OCI-LY3 (cell line): ENCODE measurements around the gene GUSB.
"Not testable (repeated sequence)": the region's sequence is repeated elsewhere in the genome, so short reads cannot be mapped to it uniquely, and the experiment has no call there.

Experiments
- H2AFZ ChIP-seq: fragments of 200-600, 300-600 bp; shearing (Covaris generic); 2 replicates; pipeline ENCODE4 v1.6.0; 2014; ENCODE audit warnings: antibody characterized with exemption, low read depth, low read length
- H3K27ac ChIP-seq: fragments of 200-600, 300-600 bp; sonication (generic); 2 replicates; pipeline ENCODE4 v1.5.1; 2014; ENCODE audit warnings: mild to moderate bottlenecking, low read length, moderate library complexity, mixed read lengths
- H3K27me3 ChIP-seq: fragments of 200-600, 300-600 bp; sonication (generic); 2 replicates; pipeline ENCODE4 v1.6.1; 2014; ENCODE audit warnings: low read depth, low read length, mixed read lengths
- H3K36me3 ChIP-seq: fragments of 200-600, 300-600 bp; sonication (generic); replicated peaks from 2 replicates; pipeline ENCODE3; 2014; ENCODE audit warnings: low read depth, low read length, mixed read lengths
- H3K4me1 ChIP-seq: fragments of 300-600, 200-600 bp; sonication (generic); 2 replicates; pipeline ENCODE4 v1.6.1; 2014; ENCODE audit warnings: low read length, mixed read lengths
- H3K4me2 ChIP-seq: fragments of 200-600, 300-600 bp; sonication (generic); 2 replicates; pipeline ENCODE4 v1.6.1; 2014; ENCODE audit warnings: low read length, mixed read lengths
- H3K4me3 ChIP-seq: fragments of 300-600, 200-600 bp; sonication (generic); 2 replicates; pipeline ENCODE4 v1.5.1; 2014; ENCODE audit warnings: antibody characterized with exemption, mild to moderate bottlenecking, low read length, moderate library complexity
- H3K79me2 ChIP-seq: fragments of 300-600, 200-600 bp; shearing (Covaris generic); 2 replicates; pipeline ENCODE4 v1.6.1; 2014; ENCODE audit warnings: mild to moderate bottlenecking, low read length, mixed read lengths
- H3K9ac ChIP-seq: fragments of 300-600, 200-600 bp; shearing (Covaris generic); 2 replicates; pipeline ENCODE4 v1.6.0; 2014; ENCODE audit warnings: mild to moderate bottlenecking, low read length, moderate library complexity
- H3K9me3 ChIP-seq: fragments of 200-600, 300-600 bp; shearing (Covaris generic); 2 replicates; pipeline ENCODE4 v1.6.1; 2014; ENCODE audit warnings: low read length, mixed read lengths; ENCODE audit not compliant: insufficient read depth
- H4K20me1 ChIP-seq: fragments of 200-600, 300-600 bp; sonication (generic); 2 replicates; pipeline ENCODE4 v1.6.1; 2016; ENCODE audit warnings: low read length, mixed read lengths; ENCODE audit not compliant: insufficient read depth
- EZH2phosphoT487 ChIP-seq: fragments of 200-600 bp; shearing (Covaris generic); IDR thresholded peaks from 2 replicates; pipeline ENCODE4 v1.6.1; 2018; ENCODE audit warnings: antibody characterized with exemption, mixed run types, low read depth
- TF ChIP-seq, protein P1 (sequence below): fragments of 200-600, 300-600 bp; sonication (generic); IDR thresholded peaks from 2 replicates; pipeline ENCODE4 v1.5.1; 2014; ENCODE audit warnings: antibody characterized with exemption, low read length, low read depth

The GUSB gene

DNA sequence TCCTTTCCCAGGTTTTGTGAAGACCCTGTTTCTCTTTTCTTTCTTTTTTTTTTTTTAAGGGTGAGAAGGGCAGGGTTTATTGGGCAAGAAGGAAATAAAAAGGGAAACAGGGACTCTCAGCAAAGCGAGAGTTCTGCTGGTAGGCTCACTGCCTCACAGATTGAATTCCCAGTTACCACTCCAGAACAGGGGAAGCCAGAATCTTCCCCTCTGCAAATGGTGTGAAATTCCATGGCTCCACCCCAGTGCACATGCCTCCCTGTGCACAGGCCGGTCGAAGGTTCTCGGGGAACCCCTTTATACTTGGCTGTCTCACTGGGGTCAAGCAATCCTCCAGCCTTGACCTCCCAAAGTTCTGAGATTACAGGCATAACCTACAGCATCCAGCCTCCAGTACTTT lies 10.5 kb upstream of the GUSB start:
- H3K4me2 ChIP-seq: no peak overlapping the region
- no peak overlapping the region for H3K9ac ChIP-seq

DNA sequence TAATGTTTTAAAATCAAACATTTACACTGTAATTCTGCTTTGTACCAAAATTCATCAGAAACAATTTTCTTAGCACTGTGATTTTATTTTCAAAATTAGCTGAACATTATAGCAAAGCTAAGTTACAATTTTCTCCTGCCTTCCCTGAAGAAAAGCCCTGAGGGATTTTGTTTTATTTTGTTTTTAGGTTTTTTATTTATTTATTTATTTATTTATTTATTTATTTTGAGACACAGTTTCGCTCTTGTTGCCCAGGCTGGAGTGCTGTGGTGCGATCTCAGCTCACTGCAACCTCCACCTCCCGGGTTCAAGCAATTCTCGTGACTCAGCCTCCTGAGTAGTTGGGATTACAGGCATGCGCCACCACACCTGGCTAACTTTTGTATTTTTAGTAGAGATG lies 9.8 kb upstream of the GUSB start:
- not testable (repeated sequence) for H3K36me3 ChIP-seq, H3K27ac ChIP-seq

More for the DNA sequence above, 10.5 kb upstream of the GUSB start:
- TF ChIP-seq EZH2phosphoT487: no peak
- TF ChIP-seq, protein P1, sequence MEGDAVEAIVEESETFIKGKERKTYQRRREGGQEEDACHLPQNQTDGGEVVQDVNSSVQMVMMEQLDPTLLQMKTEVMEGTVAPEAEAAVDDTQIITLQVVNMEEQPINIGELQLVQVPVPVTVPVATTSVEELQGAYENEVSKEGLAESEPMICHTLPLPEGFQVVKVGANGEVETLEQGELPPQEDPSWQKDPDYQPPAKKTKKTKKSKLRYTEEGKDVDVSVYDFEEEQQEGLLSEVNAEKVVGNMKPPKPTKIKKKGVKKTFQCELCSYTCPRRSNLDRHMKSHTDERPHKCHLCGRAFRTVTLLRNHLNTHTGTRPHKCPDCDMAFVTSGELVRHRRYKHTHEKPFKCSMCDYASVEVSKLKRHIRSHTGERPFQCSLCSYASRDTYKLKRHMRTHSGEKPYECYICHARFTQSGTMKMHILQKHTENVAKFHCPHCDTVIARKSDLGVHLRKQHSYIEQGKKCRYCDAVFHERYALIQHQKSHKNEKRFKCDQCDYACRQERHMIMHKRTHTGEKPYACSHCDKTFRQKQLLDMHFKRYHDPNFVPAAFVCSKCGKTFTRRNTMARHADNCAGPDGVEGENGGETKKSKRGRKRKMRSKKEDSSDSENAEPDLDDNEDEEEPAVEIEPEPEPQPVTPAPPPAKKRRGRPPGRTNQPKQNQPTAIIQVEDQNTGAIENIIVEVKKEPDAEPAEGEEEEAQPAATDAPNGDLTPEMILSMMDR: no peak
- H3K27me3 ChIP-seq: no peaks in the 10 kb centered on the region
- no peaks in the 10 kb centered on the region for H3K79me2 ChIP-seq
- no peak overlapping the region for H3K27ac ChIP-seq
- H3K4me1 ChIP-seq: no peaks in the 10 kb centered on the region
- no peaks in the 10 kb centered on the region for H4K20me1 ChIP-seq
- no peaks in the 10 kb centered on the region for H3K9me3 ChIP-seq
- H3K36me3 ChIP-seq: no peaks in the 10 kb centered on the region
- no peak overlapping the region for H2AFZ ChIP-seq
- H3K4me3 ChIP-seq: no peak overlapping the region

DNA sequence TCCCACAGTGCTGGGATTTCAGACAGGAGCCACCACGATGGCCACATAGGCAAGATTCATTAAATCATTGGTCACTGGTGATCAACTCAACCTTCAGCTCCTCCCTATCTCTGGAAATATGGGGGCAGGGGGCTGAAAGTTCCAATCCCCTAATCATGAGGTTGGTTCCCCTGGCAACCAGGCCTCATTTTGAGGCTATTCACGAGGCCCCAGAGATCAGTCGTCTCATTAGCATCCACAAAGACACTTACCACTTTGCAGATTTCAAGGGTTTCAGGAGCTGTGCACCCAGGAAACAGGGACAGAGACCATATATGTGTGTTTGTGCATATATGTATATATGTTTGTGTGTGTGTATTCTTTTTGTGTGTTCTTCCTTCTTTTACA lies 7.7 kb upstream of the GUSB start:
- Histone ChIP-seq H3K36me3 (no peaks in the 10 kb centered on the region), H3K4me3 (no peak overlapping the region), H3K4me2 (no peak overlapping the region), H4K20me1 (no peaks in the 10 kb centered on the region), H3K79me2 (no peaks in the 10 kb centered on the region), H3K27me3 (no peaks in the 10 kb centered on the region), H3K27ac (no peak overlapping the region), H3K9ac (no peak overlapping the region), H3K9me3 (no peaks in the 10 kb centered on the region), H2AFZ (no peak overlapping the region), H3K4me1 (no peaks in the 10 kb centered on the region)
- TF ChIP-seq, protein P1: no peak
- no peak for TF ChIP-seq EZH2phosphoT487

More for the DNA sequence above, 9.8 kb upstream of the GUSB start:
- not testable (repeated sequence) for H3K9me3 ChIP-seq, H3K27me3 ChIP-seq, H3K79me2 ChIP-seq, H2AFZ ChIP-seq, H4K20me1 ChIP-seq, H3K4me1 ChIP-seq, H3K9ac ChIP-seq, H3K4me3 ChIP-seq, H3K4me2 ChIP-seq

DNA sequence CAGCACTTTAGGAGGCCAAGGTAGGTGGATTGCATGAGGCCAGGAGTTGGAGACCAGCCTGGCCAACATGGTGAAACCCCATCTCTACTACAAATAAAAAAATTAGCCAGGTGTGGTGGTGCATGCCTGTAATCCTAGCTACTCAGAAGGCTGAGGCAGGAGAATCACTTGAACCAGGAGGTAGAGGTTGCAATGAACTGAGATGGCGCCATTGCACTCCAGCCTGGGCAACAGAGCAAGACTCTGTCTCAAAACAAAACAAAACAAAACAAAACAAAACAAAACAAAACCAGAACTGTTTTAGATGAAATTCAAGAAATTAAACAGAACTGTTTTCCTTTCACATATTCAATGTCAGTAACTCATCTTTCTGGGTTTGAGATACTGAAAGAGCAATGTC lies 6.5 kb upstream of the GUSB start:
- H3K4me3 ChIP-seq, H3K4me2 ChIP-seq: not testable (repeated sequence)

DNA sequence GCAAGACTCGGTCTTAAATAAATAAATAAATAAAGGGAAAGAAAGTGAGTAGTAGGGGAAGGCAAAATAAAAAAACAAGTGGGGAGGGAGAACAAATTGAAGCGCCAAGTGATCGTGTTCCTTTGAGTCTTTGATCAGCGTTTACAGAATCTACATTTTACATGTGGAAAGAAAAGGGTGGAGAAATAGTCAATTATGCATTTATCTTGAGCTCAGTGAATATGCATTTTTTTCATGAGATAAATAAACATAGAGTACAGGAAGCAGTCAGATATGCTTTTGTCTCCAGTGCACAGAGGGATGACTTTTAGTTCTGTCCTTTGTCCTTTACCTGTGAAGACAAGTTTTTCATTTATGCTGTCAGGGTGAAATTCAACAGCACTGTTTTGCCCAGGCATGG lies 6.1 kb upstream of the GUSB start:
- no peak overlapping the region for H3K27ac ChIP-seq
- H3K27me3 ChIP-seq: no peaks in the 10 kb centered on the region
- H3K9me3 ChIP-seq: no peaks in the 10 kb centered on the region
- H4K20me1 ChIP-seq: no peaks in the 10 kb centered on the region
- H3K36me3 ChIP-seq: no peaks in the 10 kb centered on the region
- no peak overlapping the region for H3K9ac ChIP-seq
- no peak overlapping the region for H3K4me2 ChIP-seq
- H2AFZ ChIP-seq: no peak overlapping the region
- H3K79me2 ChIP-seq: no peaks in the 10 kb centered on the region
- H3K4me1 ChIP-seq: no peaks in the 10 kb centered on the region
- TF ChIP-seq, protein P1: no peak
- no peak for TF ChIP-seq EZH2phosphoT487
- no peak overlapping the region for H3K4me3 ChIP-seq

More for the DNA sequence above, 6.5 kb upstream of the GUSB start:
- H3K79me2 ChIP-seq, H3K9me3 ChIP-seq, H2AFZ ChIP-seq, H3K27me3 ChIP-seq, H3K27ac ChIP-seq, H3K9ac ChIP-seq, H4K20me1 ChIP-seq, H3K4me1 ChIP-seq, H3K36me3 ChIP-seq: not testable (repeated sequence)
